SH-SY5Y (cell line): ENCODE data around the gene SLC16A7.

Source experiments
- GATA2 ChIP-seq: IDR thresholded peaks from 2 replicates; pipeline ENCODE4 v1.6.1; 2011; ENCODE audit warnings: mild to moderate bottlenecking, low read depth, low read length
- GATA3 ChIP-seq: IDR thresholded peaks from 2 replicates; pipeline ENCODE4 v1.6.1; 2011; ENCODE audit warnings: low read depth, mild to moderate bottlenecking, low read length, moderate library complexity

SLC16A7 gene

GRCh38 chr12:59595883-59596540 lies at the start of gene SLC16A7:
TSS of gene SLC16A7 (plus strand) at chr12:59596029. CDS start at chr12:59704802, 108,773 bp downstream.
- no peak for TF ChIP-seq GATA2
- no peak for TF ChIP-seq GATA3

GRCh38 chr12:59548930-59549329 lies 46.9 kb upstream of the SLC16A7 start:
- TF ChIP-seq GATA2 (no peak), GATA3 (no peak)

- no peak for TF ChIP-seq GATA2
Measured at GRCh38 chr12:59559696-59560095, 36.1 kb upstream of the SLC16A7 start.

- TF ChIP-seq GATA2 (no peak), GATA3 (no peak)
Measured at GRCh38 chr12:59570145-59570544, 25.7 kb upstream of the SLC16A7 start.

- no peak for TF ChIP-seq GATA2
- no peak for TF ChIP-seq GATA3
Measured at GRCh38 chr12:59574406-59574805, 21.4 kb upstream of the SLC16A7 start.

- TF ChIP-seq GATA2 (no peak), GATA3 (no peak)
Measured at GRCh38 chr12:59575826-59576225, 20.0 kb upstream of the SLC16A7 start.

GRCh38 chr12:59578254-59578653 lies 17.6 kb upstream of the SLC16A7 start:
- TF ChIP-seq GATA3 (no peak), GATA2 (no peak)

- no peak for TF ChIP-seq GATA3
- no peak for TF ChIP-seq GATA2
Measured at GRCh38 chr12:59579631-59580030, 16.2 kb upstream of the SLC16A7 start.

GRCh38 chr12:59580050-59580449 lies 15.8 kb upstream of the SLC16A7 start:
- TF ChIP-seq GATA2 (no peak), GATA3 (no peak)

GRCh38 chr12:59583003-59583712 lies 12.7 kb upstream of the SLC16A7 start:
- no peak for TF ChIP-seq GATA3
- TF ChIP-seq GATA2 = no peak

GRCh38 chr12:59587710-59588109 lies 8.1 kb upstream of the SLC16A7 start:
- TF ChIP-seq GATA3 (no peak), GATA2 (no peak)

- TF ChIP-seq GATA2 (no peak), GATA3 (no peak)
Measured at GRCh38 chr12:59593761-59594160, 2.1 kb upstream of the SLC16A7 start.

- TF ChIP-seq GATA2 (no peak), GATA3 (no peak)
Measured at GRCh38 chr12:59594943-59595500, 807 bp upstream of the SLC16A7 start.

GRCh38 chr12:59595565-59595882 lies 305 bp upstream of the SLC16A7 start:
- TF ChIP-seq GATA2 = no peak
- TF ChIP-seq GATA3 = no peak

- TF ChIP-seq GATA2 (no peak), GATA3 (no peak)
Measured at GRCh38 chr12:59597385-59597781, 1.6 kb downstream of the SLC16A7 start.

GRCh38 chr12:59600171-59600570 lies 4.3 kb downstream of the SLC16A7 start:
- no peak for TF ChIP-seq GATA3
- no peak for TF ChIP-seq GATA2
